HepG2 (cell line): ENCODE data around the gene NBEA. TPM values are rescaled to one million over a fixed set of nuclear protein-coding genes. Genes with fewer than 3 reads are reported as not detected.

ENCODE experiments used
- E2F5 ChIP-seq: sonication (generic); formaldehyde crosslinking; conservative IDR thresholded peaks from 2 replicates; pipeline ENCODE4 v1.4.0; 2020; ENCODE audit warnings: missing genetic modification reagents
- FOXJ3 ChIP-seq: sonication (generic); formaldehyde crosslinking; IDR thresholded peaks from 2 replicates; pipeline ENCODE4 v1.4.0; 2020; ENCODE audit warnings: missing genetic modification reagents, mild to moderate bottlenecking, borderline replicate concordance
- GMEB1 ChIP-seq: sonication (generic); formaldehyde crosslinking; IDR thresholded peaks from 2 replicates; pipeline ENCODE4 v1.5.1; 2020; ENCODE audit warnings: missing genetic modification reagents, mild to moderate bottlenecking, borderline replicate concordance
- HMGA1 ChIP-seq: sonication (generic); formaldehyde crosslinking; conservative IDR thresholded peaks from 2 replicates; pipeline ENCODE4 v1.4.0; 2020; ENCODE audit warnings: missing genetic modification reagents
- KDM1A ChIP-seq: IDR thresholded peaks from 2 replicates; pipeline ENCODE4 v1.6.1; 2016; ENCODE audit warnings: missing compliant biosample characterization
- KIAA2018 ChIP-seq: sonication (generic); formaldehyde crosslinking; IDR thresholded peaks from 2 replicates; pipeline ENCODE4 v1.5.0; 2020; ENCODE audit warnings: mild to moderate bottlenecking, missing genetic modification reagents, borderline replicate concordance
- NFYB ChIP-seq: sonication (generic); formaldehyde crosslinking; IDR thresholded peaks from 2 replicates; pipeline ENCODE4 v1.4.0; 2020; ENCODE audit warnings: missing genetic modification reagents
- PRMT3 ChIP-seq: sonication (generic); formaldehyde crosslinking; IDR thresholded peaks from 2 replicates; pipeline ENCODE4 v1.8.1; 2022; ENCODE audit warnings: low read depth, mild to moderate bottlenecking, moderate library complexity, missing genetic modification reagents, borderline replicate concordance
- TAF15 ChIP-seq: fragments of 200-400 bp; formaldehyde crosslinking; IDR thresholded peaks from one replicate; pipeline ENCODE4 v1.6.1; 2018; ENCODE audit warnings: mild to moderate bottlenecking, low read depth, low read length; ENCODE audit not compliant: poor library complexity, severe bottlenecking
- ZBTB38 ChIP-seq: sonication (generic); formaldehyde crosslinking; IDR thresholded peaks from 2 replicates; pipeline ENCODE4 v1.5.1; 2020; ENCODE audit warnings: mild to moderate bottlenecking, missing genetic modification reagents
- ZFP36L1 ChIP-seq: sonication (generic); formaldehyde crosslinking; IDR thresholded peaks from 2 replicates; pipeline ENCODE4 v1.8.0; 2022; ENCODE audit warnings: mild to moderate bottlenecking, missing genetic modification reagents, moderate library complexity
- ZNF24 ChIP-seq: fragments of 450-650 bp; IDR thresholded peaks from 2 replicates; pipeline ENCODE4 v1.6.1; 2017; ENCODE audit warnings: antibody characterized with exemption, mild to moderate bottlenecking
- ZNF383 ChIP-seq: sonication (generic); formaldehyde crosslinking; IDR thresholded peaks from 2 replicates; pipeline ENCODE4 v1.4.0; 2020; ENCODE audit warnings: missing genetic modification reagents, mild to moderate bottlenecking, borderline replicate concordance
- ZSCAN20 ChIP-seq: sonication (generic); formaldehyde crosslinking; IDR thresholded peaks from 2 replicates; pipeline ENCODE4 v1.4.0; 2020; ENCODE audit warnings: missing genetic modification reagents, mild to moderate bottlenecking, borderline replicate concordance
- polyA plus RNA-seq, 8 experiments: library from polyadenylated mRNA; depleted of rRNA in 3 of 8; stranded (reverse) in 7 of 8; unstranded in 1 of 8; fragments of >200 nt; fragmentation: Illumina TruSeq in 4 of 8; extraction: Trizol in 4 of 8; gene quantifications; 2 replicates each; pipeline versions ENCODE4 v1.2.1 to v1.2.3, GENCODE V29; 2011 to 2016; ENCODE audit warnings: low read depth in 4 of 8, missing spikeins in 1 of 8, mixed read lengths in 1 of 8; ENCODE audit not compliant: insufficient read depth in 1 of 8
- total RNA-seq, 5 experiments: library from RNA; depleted of rRNA; stranded (reverse); fragments of >200 nt; fragmentation: Illumina TruSeq; extraction: Trizol; gene quantifications; 2 replicates each; pipeline ENCODE4 v1.2.3, GENCODE V29; 2016; ENCODE audit warnings: low read depth in 1 of 5

NBEA gene
- total and polyA plus RNA-seq, 2 of the 13 experiments (the other 11 are each of a cell fraction or from before 2014, with no cell fraction given), result 2.7 to 2.8 TPM

GRCh38 chr13:34901572-34901971 is 40.5 kb upstream of the NBEA start (continued):
- TF ChIP-seq KIAA2018 (CRISPR knock-in tag), result no peak
- no peak for TF ChIP-seq ZNF24
- no peak for TF ChIP-seq KDM1A
- no peak for TF ChIP-seq HMGA1 (CRISPR knock-in tag)
- no peak for TF ChIP-seq ZBTB38 (CRISPR knock-in tag)
- no peak for TF ChIP-seq ZSCAN20 (CRISPR knock-in tag)
- TF ChIP-seq ZFP36L1 (CRISPR knock-in tag), result no peak
- TF ChIP-seq FOXJ3 (CRISPR knock-in tag), result no peak
- TF ChIP-seq PRMT3 (CRISPR knock-in tag), result no peak
- no peak for TF ChIP-seq ZNF383 (CRISPR knock-in tag)
- no peak for TF ChIP-seq TAF15
- TF ChIP-seq GMEB1 (CRISPR knock-in tag), result no peak
- no peak for TF ChIP-seq E2F5 (CRISPR knock-in tag)
- no peak for TF ChIP-seq NFYB (CRISPR knock-in tag)
